Panc1 (cell line): ENCODE results near the gene PIK3AP1. TPM values are rescaled to one million over a fixed set of nuclear protein-coding genes. Genes with fewer than 3 reads are reported as not detected.

Experiments
- ATAC-seq: fragments of 200-7000 bp; cut with Tn5 transposase; 2 replicates; pipeline ENCODE4 v1.9.1; 2020; ENCODE audit warnings: mild to moderate bottlenecking, moderate library complexity
- BruUV-seq: library from RNA; stranded (reverse); fragments of 400-500 nt; replicated peaks from 2 replicates; lab custom pipeline; 2021; lab: Mats Ljungman, UMichigan
- CTCF ChIA-PET: fragments of 300-600 bp; sonication (Branson Sonifier 250); formaldehyde crosslinking; loops from one replicate; lab custom pipeline; 2022; ENCODE audit warnings: antibody characterized with exemption; lab: Charles Lee
- POLR2A ChIA-PET: fragments of 300-600 bp; sonication (Branson Sonifier 250); formaldehyde crosslinking; loops from one replicate; lab custom pipeline; 2022; ENCODE audit warnings: antibody characterized with exemption; lab: Charles Lee
- DNase-seq: peaks from one replicate; pipeline ENCODE4 v3.0.0-alpha.2; 2010; ENCODE audit warnings: low read depth, low spot score
- H3K27ac ChIP-seq: 2 replicates; pipeline ENCODE4 v1.5.1; 2011; ENCODE audit warnings: mild to moderate bottlenecking, low read length, inconsistent platforms
- H3K27me3 ChIP-seq: fragments of 200-500 bp; sonication (Bioruptor generic); 2 replicates; pipeline ENCODE4 v1.6.0; 2014; ENCODE audit warnings: low read length, inconsistent platforms; ENCODE audit not compliant: control insufficient read depth, insufficient read depth
- H3K36me3 ChIP-seq: fragments of 200-500 bp; sonication (Bioruptor generic); 2 replicates; pipeline ENCODE4 v1.5.1; 2014; ENCODE audit warnings: inconsistent platforms, mild to moderate bottlenecking, low read length, moderate library complexity; ENCODE audit not compliant: control insufficient read depth, insufficient read depth
- H3K4me1 ChIP-seq: 2 replicates; pipeline ENCODE4 v1.5.1; 2011; ENCODE audit warnings: inconsistent platforms, mild to moderate bottlenecking, low read length, moderate library complexity; ENCODE audit not compliant: control insufficient read depth, insufficient read depth
- H3K4me3 ChIP-seq, 2 experiments: 2 replicates each; pipeline ENCODE4 v1.5.1; 2011 to 2012; ENCODE audit warnings: low read depth in 2 of 2, low read length in 2 of 2, mild to moderate bottlenecking in 2 of 2, inconsistent platforms in 1 of 2, moderate library complexity in 1 of 2
- H3K9me3 ChIP-seq: fragments of 200-500 bp; sonication (Bioruptor generic); 2 replicates; pipeline ENCODE4 v1.5.1; 2014; ENCODE audit warnings: low read depth, mild to moderate bottlenecking, inconsistent platforms, low read length, moderate library complexity; ENCODE audit not compliant: control insufficient read depth, insufficient read depth
- CTCF ChIP-seq: fragments of 450-650 bp; IDR thresholded peaks from 2 replicates; pipeline ENCODE4 v1.5.1; 2017; ENCODE audit warnings: mild to moderate bottlenecking
- POLR2AphosphoS5 ChIP-seq: IDR thresholded peaks from 2 replicates; pipeline ENCODE4 v1.6.1; 2012; ENCODE audit warnings: mild to moderate bottlenecking, low read depth, low read length, moderate library complexity
- REST ChIP-seq, 2 experiments: IDR thresholded peaks; 2 replicates each; pipeline ENCODE4 v1.6.1; 2011 to 2012; ENCODE audit warnings: low read depth in 2 of 2, control low read depth in 1 of 2, low read length in 1 of 2, mild to moderate bottlenecking in 1 of 2, moderate library complexity in 1 of 2; ENCODE audit not compliant: insufficient read depth in 1 of 2
- SIN3A ChIP-seq: IDR thresholded peaks from 2 replicates; pipeline ENCODE4 v1.6.1; 2012; ENCODE audit warnings: low read depth, mild to moderate bottlenecking, low read length, moderate library complexity, borderline replicate concordance; ENCODE audit not compliant: insufficient read depth
- TCF7L2 ChIP-seq: IDR thresholded peaks from 2 replicates; pipeline ENCODE4 v1.6.1; 2011; ENCODE audit warnings: mild to moderate bottlenecking, low read depth, low read length, inconsistent platforms
- in situ Hi-C: cut with HindIII; loops from 2 replicates; pipeline ENCODE4 v1.10.0; 2016; ENCODE audit warnings: low sequenced_read_pairs, low pct_unique_long_range_greater_than_20kb
- intact Hi-C: fragments of 100-400 bp; cut with micrococcal nuclease; formaldehyde crosslinking; loops from one replicate; pipeline ENCODE4 v1.10.0; 2022; ENCODE audit not compliant: unreplicated experiment
- total RNA-seq: library from RNA; stranded (reverse); gene quantifications from one replicate; pipeline ENCODE4 v1.2.1, GENCODE V29; 2021; ENCODE audit not compliant: unreplicated experiment

Gene PIK3AP1
- total RNA-seq, 1 experiment from 2014 or later: 2.6 TPM

DNA sequence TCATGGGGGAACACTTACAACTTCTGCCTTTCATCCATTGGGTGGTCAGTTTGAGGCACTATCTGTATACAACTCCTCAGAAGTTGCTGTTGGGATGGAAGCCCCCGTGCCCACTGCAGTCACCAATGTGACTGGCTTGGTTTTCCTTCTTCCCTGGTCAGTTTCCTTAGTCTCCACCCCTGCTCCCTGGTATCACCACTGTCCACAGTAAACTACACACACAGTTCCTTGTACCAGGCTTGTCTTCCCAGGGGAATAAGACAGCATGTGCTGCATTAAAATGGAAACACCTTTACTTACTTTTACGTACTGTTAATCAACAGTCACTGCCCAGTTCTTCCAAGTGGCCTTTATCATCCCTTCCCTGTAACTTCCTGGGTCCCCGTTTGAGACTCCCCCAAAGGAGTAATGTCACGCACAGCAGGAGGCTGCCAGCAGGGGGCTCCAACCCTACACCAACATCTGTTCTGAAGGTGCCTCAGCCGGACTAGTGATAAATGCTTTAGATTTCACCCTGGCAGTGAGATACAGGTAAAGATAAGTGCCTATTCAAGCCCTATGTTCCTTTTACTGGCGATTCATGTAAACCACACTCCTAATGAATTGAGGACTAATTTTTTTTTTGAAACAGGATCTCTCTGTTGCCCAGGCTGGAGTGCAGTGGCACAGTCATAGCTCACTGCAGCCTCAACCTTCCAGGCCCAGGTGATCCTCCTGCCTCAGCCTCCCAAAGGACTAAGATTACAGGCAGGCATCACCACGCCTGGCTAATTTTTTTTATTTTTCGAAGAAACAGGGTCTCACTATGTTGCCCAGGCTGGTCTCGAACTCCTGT is 45.3 kb upstream of the PIK3AP1 start:
- ATAC-seq (peak; percentile 94), DNase-seq (peak; percentile 25)
- no TSS peak for BruUV-seq
- no peak overlapping the region for H3K27ac ChIP-seq
- H3K9me3 ChIP-seq: no peaks in the 10 kb centered on the region
- H3K27me3 ChIP-seq: no peaks in the 10 kb centered on the region
- H3K4me1 ChIP-seq: no peaks in the 10 kb centered on the region
- in situ Hi-C loops: no loop called here
- POLR2A ChIA-PET: no interaction called here
- no peaks in the 10 kb centered on the region for H3K36me3 ChIP-seq
- no peak for TF ChIP-seq SIN3A
- no peak for TF ChIP-seq TCF7L2
- TF ChIP-seq CTCF: peak; percentile 94
- TF ChIP-seq POLR2AphosphoS5: no peak
- CTCF ChIA-PET: interaction anchor here (0.6 kb wide), 1 partner anchor 57 kb away, joined by 3 read pairs; no protein-coding TSS in a partner anchor
- H3K4me3 ChIP-seq: no peak overlapping the region
- intact Hi-C loops: loop anchor here (2.0 kb wide), 1 partner anchor 65 kb away; no protein-coding TSS in a partner anchor

DNA sequence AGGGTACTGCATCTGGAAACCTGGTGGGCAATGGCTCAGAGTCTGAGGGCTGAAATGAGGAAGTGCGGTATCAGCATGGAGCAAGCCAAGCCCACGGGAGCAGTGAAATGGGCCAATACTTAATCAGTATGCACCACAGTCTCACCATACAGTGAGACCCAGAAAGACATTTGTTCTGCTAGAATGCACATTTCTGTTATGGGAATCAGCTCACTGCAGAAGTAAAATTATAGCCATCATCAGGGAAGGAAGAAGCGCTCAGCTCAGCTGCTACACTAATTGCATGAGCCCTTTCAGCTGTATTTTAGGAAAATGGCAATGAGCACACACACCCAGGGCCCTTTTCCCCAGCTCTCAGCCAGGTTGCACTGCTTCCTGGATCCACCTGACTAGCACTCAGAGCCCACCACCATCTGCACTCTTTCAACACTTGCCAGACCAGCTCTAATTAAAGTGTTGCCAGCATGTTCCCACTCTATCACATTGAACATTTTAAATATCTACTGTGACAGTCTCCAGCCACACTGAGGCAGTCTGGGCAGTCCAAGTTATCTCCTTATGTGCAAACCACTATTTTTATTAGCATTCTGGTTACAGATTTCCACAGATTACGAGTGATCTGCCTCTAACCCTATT is 44.2 kb upstream of the PIK3AP1 start:
- TF ChIP-seq POLR2AphosphoS5: no peak
- no peak for TF ChIP-seq CTCF
- no peak for TF ChIP-seq REST (IDR thresholded peaks at IDR 0.05; ENCODE audit: insufficient read depth in 1 of 2, low read depth in 2 of 2, low read length in 1 of 2)
- TF ChIP-seq TCF7L2: no peak
- no peaks in the 10 kb centered on the region for H3K36me3 ChIP-seq
- no peak overlapping the region for H3K27ac ChIP-seq
- H3K9me3 ChIP-seq: no peaks in the 10 kb centered on the region
- ATAC-seq (no peak), DNase-seq (no peak)
- BruUV-seq: no TSS peak
- intact Hi-C loops: loop anchor here (2.0 kb wide), 1 partner anchor 66 kb away; no protein-coding TSS in a partner anchor
- no peak overlapping the region for H3K4me3 ChIP-seq
- no peaks in the 10 kb centered on the region for H3K4me1 ChIP-seq
- in situ Hi-C loops: no loop called here
- no peaks in the 10 kb centered on the region for H3K27me3 ChIP-seq
- CTCF ChIA-PET: interaction anchor here (0.7 kb wide), 1 partner anchor 48 kb away, joined by 4 read pairs; no protein-coding TSS in a partner anchor
- POLR2A ChIA-PET: interaction anchor here (0.6 kb wide), 1 partner anchor 161 kb away, joined by 3 read pairs; no protein-coding TSS in a partner anchor
